ENCODE measurements around the gene TARBP1. TPM values are rescaled to one million over a fixed set of nuclear protein-coding genes. Genes with fewer than 3 reads are reported as not detected.

The TARBP1 gene
- total and polyA plus RNA-seq, 3 experiments from 2014 or later: 15.0 to 36.4 (median 34.8) TPM

GRCh38 chr1:234355782-234356510 is 123.0 kb downstream of the TARBP1 start:
- no peak for DNase-seq
- ChIA-PET CTCF (interaction anchor here (2.7 kb wide), 1 partner anchor 29 kb away, joined by 6 read pairs; no protein-coding TSS in a partner anchor), POLR2A (interaction anchor here (0.9 kb wide), 1 partner anchor 18 kb away, joined by 3 read pairs; the partner anchor contains the start of gene COA6)
- Histone ChIP-seq H3K9me3 (ENCODE audit: low read length) (no peaks in the 10 kb centered on the region), H3K36me3 (ENCODE audit: insufficient read depth, low read length) (no peaks in the 10 kb centered on the region), H3K27ac (ENCODE audit: low read depth, low read length) (no peak overlapping the region), H3K4me1 (ENCODE audit: insufficient read depth, low read length) (no peaks in the 10 kb centered on the region), H3K4me3 (ENCODE audit: low read length) (no peak overlapping the region), H3K27me3 (ENCODE audit: insufficient read depth, low read length, poor library complexity, severe bottlenecking) (no peaks in the 10 kb centered on the region)
- H3K27me3 Mint-ChIP-seq: peaks cover 3 to 17% of the 10 kb centered on the region in 2 donors
- H3K4me1 Mint-ChIP-seq: peaks cover 0 to 39% (median 7%) of the 10 kb centered on the region in 3 donors
- no peaks in the 10 kb centered on the region for H3K9me3 Mint-ChIP-seq
- H3K4me3 Mint-ChIP-seq: peak overlapping the region in 6 of 7 donors; percentile 80 to 92 (median 86)
- H3K27ac Mint-ChIP-seq: peak overlapping the region in 3 of 8 donors; percentile 15 to 87 (median 38)
- peaks cover 0 to 8% (median 2%) of the 10 kb centered on the region in 3 donors for H3K36me3 Mint-ChIP-seq

DNA sequence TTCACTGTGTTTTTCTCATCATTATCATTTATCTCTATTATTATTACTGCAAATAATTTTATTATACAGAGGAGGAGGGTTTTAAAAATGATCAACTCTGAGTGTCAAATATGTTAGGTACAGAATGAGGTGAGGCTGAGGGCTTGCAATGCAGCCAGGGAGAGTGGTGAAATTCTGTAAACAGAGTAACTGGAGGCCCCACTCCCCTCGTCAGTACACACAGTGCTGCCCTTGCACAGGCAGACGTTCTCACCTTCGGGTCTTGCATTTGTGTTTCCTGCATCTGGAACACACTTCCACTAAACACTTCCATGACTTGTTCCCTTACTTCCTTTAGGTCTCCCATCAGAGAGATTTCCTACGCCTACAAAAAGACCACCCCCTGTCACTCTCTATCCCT is 130.0 kb downstream of the TARBP1 start:
- H3K4me3 ChIP-seq (ENCODE audit: low read length): no peak overlapping the region
- H3K36me3 ChIP-seq (ENCODE audit: insufficient read depth, low read length): no peaks in the 10 kb centered on the region
- no peak overlapping the region for H3K4me3 Mint-ChIP-seq
- ChIA-PET CTCF (no interaction called here), POLR2A (no interaction called here)
- H3K27ac ChIP-seq (ENCODE audit: low read depth, low read length): no peak overlapping the region
- no peaks in the 10 kb centered on the region for H3K9me3 ChIP-seq (ENCODE audit: low read length)
- H3K36me3 Mint-ChIP-seq: no peaks in the 10 kb centered on the region
- H3K27me3 ChIP-seq (ENCODE audit: insufficient read depth, low read length, poor library complexity, severe bottlenecking): peaks cover 6% of the 10 kb centered on the region
- no peaks in the 10 kb centered on the region for H3K4me1 Mint-ChIP-seq
- DNase-seq: no peak
- H3K4me1 ChIP-seq (ENCODE audit: insufficient read depth, low read length): no peaks in the 10 kb centered on the region
- peaks cover 14 to 37% of the 10 kb centered on the region in 2 donors for H3K27me3 Mint-ChIP-seq
- H3K9me3 Mint-ChIP-seq: no peaks in the 10 kb centered on the region
- H3K27ac Mint-ChIP-seq: no peak overlapping the region

- Mint-ChIP-seq H3K4me1 (no peaks in the 10 kb centered on the region), H3K27me3 (peaks cover 8 to 20% of the 10 kb centered on the region in 2 donors), H3K36me3 (peaks cover 0 to 5% (median 0%) of the 10 kb centered on the region in 3 donors), H3K27ac (no peak overlapping the region), H3K4me3 (no peak overlapping the region), H3K9me3 (peaks cover 0 to 2% (median 0%) of the 10 kb centered on the region in 5 donors)
- DNase-seq: no peak
- no peaks in the 10 kb centered on the region for H3K36me3 ChIP-seq (ENCODE audit: insufficient read depth, low read length)
- POLR2A ChIA-PET: no interaction called here
- H3K9me3 ChIP-seq (ENCODE audit: low read length): no peaks in the 10 kb centered on the region
- no peaks in the 10 kb centered on the region for H3K4me1 ChIP-seq (ENCODE audit: insufficient read depth, low read length)
- no peak overlapping the region for H3K27ac ChIP-seq (ENCODE audit: low read depth, low read length)
- peaks cover 6% of the 10 kb centered on the region for H3K27me3 ChIP-seq (ENCODE audit: insufficient read depth, low read length, poor library complexity, severe bottlenecking)
- CTCF ChIA-PET: no interaction called here
- no peak overlapping the region for H3K4me3 ChIP-seq (ENCODE audit: low read length)
Observed at GRCh38 chr1:234345237-234345636, 133.7 kb downstream of the TARBP1 start.

DNA sequence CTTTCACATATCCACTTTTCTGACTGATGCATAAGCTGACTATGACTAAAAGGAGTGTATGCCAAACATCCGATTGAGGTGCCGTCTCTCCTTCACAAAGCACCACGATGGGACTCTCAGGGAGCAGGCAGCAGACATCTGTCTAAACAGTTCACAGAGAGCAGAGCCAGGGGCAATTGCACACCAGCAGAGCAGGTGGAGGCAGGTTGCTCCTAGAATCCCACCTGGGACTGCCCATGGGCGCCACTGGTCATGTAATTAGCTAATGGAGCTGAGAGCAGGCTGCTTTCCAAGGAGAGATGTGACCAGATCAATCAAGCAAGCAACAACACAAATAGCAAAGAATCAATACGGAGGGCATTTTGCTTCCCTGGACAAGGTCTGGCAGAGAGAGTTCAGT is 136.2 kb downstream of the TARBP1 start:
- H3K4me1 Mint-ChIP-seq: no peaks in the 10 kb centered on the region
- peaks cover 5 to 7% of the 10 kb centered on the region in 2 donors for H3K27me3 Mint-ChIP-seq
- peaks cover 0 to 12% (median 0%) of the 10 kb centered on the region in 3 donors for H3K36me3 Mint-ChIP-seq
- DNase-seq: no peak
- H3K9me3 ChIP-seq (ENCODE audit: low read length): no peaks in the 10 kb centered on the region
- H3K27ac ChIP-seq (ENCODE audit: low read depth, low read length): no peak overlapping the region
- H3K9me3 Mint-ChIP-seq: peaks cover 4 to 13% (median 12%) of the 10 kb centered on the region in 5 donors
- H3K4me1 ChIP-seq (ENCODE audit: insufficient read depth, low read length): no peaks in the 10 kb centered on the region
- H3K4me3 Mint-ChIP-seq: no peak overlapping the region
- ChIA-PET POLR2A (no interaction called here), CTCF (no interaction called here)
- H3K27me3 ChIP-seq (ENCODE audit: insufficient read depth, low read length, poor library complexity, severe bottlenecking): no peaks in the 10 kb centered on the region
- H3K36me3 ChIP-seq (ENCODE audit: insufficient read depth, low read length): no peaks in the 10 kb centered on the region
- H3K4me3 ChIP-seq (ENCODE audit: low read length): no peak overlapping the region
- H3K27ac Mint-ChIP-seq: no peak overlapping the region

Other genes starting within 250 kb of the TARBP1 start
- gene COA6, start 105.7 kb downstream of the TARBP1 start, total RNA-seq: 10 to 100 TPM; 49.1 to 51.9 TPM
- gene COA6, start 105.7 kb downstream of the TARBP1 start, polyA plus RNA-seq: 40.1 TPM
- gene IRF2BP2, start 131.0 kb upstream of the TARBP1 start, total RNA-seq: 10 to 100 TPM; 91.8 to 98.4 TPM
- gene IRF2BP2, start 131.0 kb upstream of the TARBP1 start, polyA plus RNA-seq: 42.5 TPM